Lung (tissue), 12 donors: ENCODE results near the gene SYP. TPM values are rescaled to one million over a fixed set of nuclear protein-coding genes. Genes with fewer than 3 reads are reported as not detected.
"Not testable (repeated sequence)": the region's sequence is repeated elsewhere in the genome, so short reads cannot be mapped to it uniquely, and the experiment has no call there.

Source experiments
- ATAC-seq: fragments of 200-7000 bp; cut with Tn5 transposase; one replicate; pipeline ENCODE4 v1.9.1; 2020; ENCODE audit warnings: moderate number of reproducible peaks; ENCODE audit not compliant: insufficient read depth, low FRiP score
- DNase-seq, 3 donors: peaks; one replicate each; pipeline ENCODE4 v3.0.0-alpha.2; 2013 to 2017
- H3K27ac ChIP-seq, 2 donors: one replicate each; pipeline ENCODE4 v1.5.1; 2013; ENCODE audit warnings: mild to moderate bottlenecking in 2 of 2, moderate library complexity in 2 of 2, control low read depth in 1 of 2, inconsistent platforms in 1 of 2, low read depth in 1 of 2, low read length in 1 of 2
- H3K27me3 ChIP-seq, 3 donors: one replicate each; pipeline ENCODE4 v1.5.1; 2013; ENCODE audit warnings: low read length in 2 of 3; ENCODE audit not compliant: control insufficient read depth in 3 of 3, insufficient read depth in 3 of 3
- H3K36me3 ChIP-seq, 4 donors: one replicate each; pipeline ENCODE4 v1.5.1; 2013; ENCODE audit warnings: low read length in 4 of 4, mild to moderate bottlenecking in 1 of 4, moderate library complexity in 1 of 4; ENCODE audit not compliant: control insufficient read depth in 4 of 4, insufficient read depth in 4 of 4
- H3K4me1 ChIP-seq, 5 donors: one replicate each; pipeline ENCODE4 v1.5.1; 2013; ENCODE audit warnings: low read length in 5 of 5, mild to moderate bottlenecking in 2 of 5, moderate library complexity in 1 of 5; ENCODE audit not compliant: control insufficient read depth in 5 of 5, insufficient read depth in 5 of 5
- H3K4me3 ChIP-seq: one replicate; pipeline ENCODE4 v1.5.1; 2013; ENCODE audit warnings: mild to moderate bottlenecking, control low read depth, moderate library complexity
- H3K9ac ChIP-seq, 2 donors: one replicate each; pipeline ENCODE4 v1.5.1; 2013; ENCODE audit warnings: low read length in 2 of 2, control low read depth in 1 of 2; ENCODE audit not compliant: insufficient read depth in 1 of 2
- H3K9me3 ChIP-seq, 4 donors: one replicate each; pipeline ENCODE4 v1.5.1; 2013; ENCODE audit warnings: low read length in 3 of 4, mild to moderate bottlenecking in 1 of 4, moderate library complexity in 1 of 4; ENCODE audit not compliant: control insufficient read depth in 4 of 4, insufficient read depth in 3 of 4
- WGBS, 2 donors: extraction: QIAGEN DNeasy Blood & Tissue Kit; methylation state at CpG; one replicate each; pipeline ENCODE4 v1.1.7; 2013; 5-methylcytosine and 5-hydroxymethylcytosine counted together
- polyA plus RNA-seq, 2 donors: library from polyadenylated mRNA; stranded (reverse); fragments of 200-250 nt; gene quantifications; one replicate each; pipeline ENCODE4 v1.2.1, GENCODE V29; 2013
- total RNA-seq, 2 donors: library from RNA; depleted of rRNA in 1 of 2; stranded (reverse); fragments of >200 nt in 1 of 2; gene quantifications; one replicate each; pipeline ENCODE4 v1.2.1, GENCODE V29; 2014 to 2021
- TF ChIP-seq, protein P1 (sequence below): IDR thresholded peaks from 2 replicates; pipeline ENCODE4 v1.5.1; 2012; ENCODE audit warnings: mild to moderate bottlenecking; ENCODE audit errors: control extremely low read depth, extremely low read depth
- donor health status: control.
- donor health status: control.
- donor health status: Bipolar disorder and iron deficiency.
- donor health status: healthy.
- donor health status: DM: yes; HTN: yes; CAD: no.

Gene SYP
- total and polyA plus RNA-seq, 4 donors = 3.2 to 5.6 (median 4.9) TPM

DNA sequence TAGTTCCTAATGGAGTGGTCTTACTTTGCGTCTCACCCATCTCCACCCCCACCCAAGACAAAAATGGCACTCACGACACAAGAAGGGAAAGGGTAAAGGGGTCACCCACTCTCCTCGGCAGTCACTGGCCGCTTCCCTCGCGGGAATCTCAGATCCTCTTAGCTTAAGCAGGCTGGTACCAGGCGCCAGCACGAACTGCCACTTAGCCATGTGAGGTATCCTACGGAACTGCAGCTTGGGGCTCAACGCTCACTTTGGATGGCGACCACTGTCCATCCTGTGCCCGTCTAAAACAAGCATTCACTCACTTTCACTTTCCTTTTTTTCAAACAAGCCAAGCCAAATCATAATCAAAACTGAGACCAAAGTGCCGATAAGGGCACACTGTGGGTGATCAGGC is 52.1 kb downstream of the SYP start:
- Histone ChIP-seq H3K4me3 (no peak overlapping the region), H3K27ac (no peak overlapping the region), H3K9me3 (peaks cover 0 to 11% (median 5%) of the 10 kb centered on the region in 4 donors), H3K9ac (no peak overlapping the region), H3K27me3 (no peaks in the 10 kb centered on the region), H3K36me3 (no peaks in the 10 kb centered on the region), H3K4me1 (no peaks in the 10 kb centered on the region)
- ATAC-seq = no peak
- TF ChIP-seq, protein P1, sequence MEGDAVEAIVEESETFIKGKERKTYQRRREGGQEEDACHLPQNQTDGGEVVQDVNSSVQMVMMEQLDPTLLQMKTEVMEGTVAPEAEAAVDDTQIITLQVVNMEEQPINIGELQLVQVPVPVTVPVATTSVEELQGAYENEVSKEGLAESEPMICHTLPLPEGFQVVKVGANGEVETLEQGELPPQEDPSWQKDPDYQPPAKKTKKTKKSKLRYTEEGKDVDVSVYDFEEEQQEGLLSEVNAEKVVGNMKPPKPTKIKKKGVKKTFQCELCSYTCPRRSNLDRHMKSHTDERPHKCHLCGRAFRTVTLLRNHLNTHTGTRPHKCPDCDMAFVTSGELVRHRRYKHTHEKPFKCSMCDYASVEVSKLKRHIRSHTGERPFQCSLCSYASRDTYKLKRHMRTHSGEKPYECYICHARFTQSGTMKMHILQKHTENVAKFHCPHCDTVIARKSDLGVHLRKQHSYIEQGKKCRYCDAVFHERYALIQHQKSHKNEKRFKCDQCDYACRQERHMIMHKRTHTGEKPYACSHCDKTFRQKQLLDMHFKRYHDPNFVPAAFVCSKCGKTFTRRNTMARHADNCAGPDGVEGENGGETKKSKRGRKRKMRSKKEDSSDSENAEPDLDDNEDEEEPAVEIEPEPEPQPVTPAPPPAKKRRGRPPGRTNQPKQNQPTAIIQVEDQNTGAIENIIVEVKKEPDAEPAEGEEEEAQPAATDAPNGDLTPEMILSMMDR = no peak
- DNase-seq = no peak
- WGBS, 2 donors = 85 to 94% methylated on average over 12 to 13 of the region's 13 CpGs

DNA sequence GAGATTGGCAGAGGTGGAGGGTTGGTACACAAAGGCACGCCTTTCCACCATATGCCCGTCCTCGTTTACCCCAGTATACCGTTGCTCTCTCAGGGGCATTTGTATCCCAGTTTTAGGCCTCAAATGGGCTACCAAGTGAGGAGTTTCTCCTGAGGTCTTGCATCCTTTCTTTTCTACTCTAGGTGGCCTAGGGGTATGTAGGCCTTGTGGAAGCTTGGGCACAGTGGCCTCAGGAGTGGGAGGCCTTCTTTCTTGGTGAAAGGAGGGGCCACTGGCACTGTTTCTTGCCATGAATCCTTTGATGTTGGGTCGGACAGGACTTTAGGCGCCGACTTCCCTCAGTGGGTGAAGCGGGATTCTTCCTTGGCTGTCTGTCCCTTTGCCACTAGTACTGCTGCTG is 52.7 kb downstream of the SYP start:
- Histone ChIP-seq H3K4me3 (no peak overlapping the region), H3K9ac (no peak overlapping the region), H3K36me3 (no peaks in the 10 kb centered on the region), H3K27ac (no peak overlapping the region), H3K4me1 (no peaks in the 10 kb centered on the region), H3K27me3 (no peaks in the 10 kb centered on the region), H3K9me3 (peaks cover 0 to 16% (median 5%) of the 10 kb centered on the region in 4 donors)
- DNase-seq = no peak
- no peak for ATAC-seq
- WGBS, 2 donors = 91 to 97% methylated on average over 5 to 8 of the region's 8 CpGs
- TF ChIP-seq, protein P1 = no peak

DNA sequence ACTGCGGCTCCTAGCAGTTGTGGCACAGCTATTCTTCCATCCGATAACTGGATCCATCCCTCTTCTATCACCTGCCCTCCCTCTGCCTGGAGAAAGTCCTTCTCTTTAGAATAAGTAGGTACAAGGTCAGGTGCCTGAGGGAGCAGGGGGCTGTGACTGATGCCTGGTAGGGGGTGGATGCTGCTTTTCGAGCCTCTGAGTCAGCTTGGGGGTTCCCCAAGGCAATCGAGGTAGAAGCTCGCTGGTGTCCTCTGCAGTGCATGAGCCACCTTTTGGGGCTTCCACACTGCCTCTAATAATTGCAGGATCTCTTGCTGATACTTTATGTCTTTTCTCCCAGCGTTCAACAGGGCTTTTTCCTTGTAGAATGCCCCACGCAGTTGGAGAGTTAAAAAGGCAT is 56.8 kb downstream of the SYP start:
- 65 to 84% methylated on average over 7 of the region's 7 CpGs for WGBS, 2 donors
- not testable (repeated sequence) for H3K36me3 ChIP-seq, DNase-seq, H3K9ac ChIP-seq, H3K4me3 ChIP-seq, ATAC-seq, H3K4me1 ChIP-seq, H3K27ac ChIP-seq, H3K27me3 ChIP-seq
- peaks cover 0 to 29% (median 14%) of the 10 kb centered on the region in 4 donors for H3K9me3 ChIP-seq

DNA sequence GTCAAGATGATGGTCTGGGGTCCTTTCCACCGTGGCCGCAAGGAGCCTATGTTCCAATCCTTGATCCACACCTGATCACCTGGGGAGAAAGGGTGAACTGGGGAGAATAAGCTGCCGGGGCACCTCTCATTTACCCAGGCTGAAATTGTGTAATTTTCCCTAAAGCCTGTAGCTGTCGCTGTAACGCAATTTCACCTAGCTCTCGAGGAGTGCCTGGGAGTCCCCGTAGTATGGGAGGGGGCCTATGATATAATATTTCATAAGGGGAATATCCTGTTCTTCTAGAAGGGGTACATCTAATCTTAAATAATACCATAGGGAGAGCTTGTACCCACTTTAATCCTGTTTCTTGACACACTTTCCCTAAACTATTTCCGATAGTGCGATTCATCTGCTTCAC is 57.7 kb downstream of the SYP start:
- not testable (repeated sequence) for H3K27ac ChIP-seq, H3K4me1 ChIP-seq, H3K9ac ChIP-seq, H3K27me3 ChIP-seq, DNase-seq, ATAC-seq, H3K36me3 ChIP-seq, H3K4me3 ChIP-seq
- WGBS, 2 donors = 47% methylated on average over 9 of the region's 9 CpGs
- peaks cover 0 to 33% (median 11%) of the 10 kb centered on the region in 4 donors for H3K9me3 ChIP-seq

DNA sequence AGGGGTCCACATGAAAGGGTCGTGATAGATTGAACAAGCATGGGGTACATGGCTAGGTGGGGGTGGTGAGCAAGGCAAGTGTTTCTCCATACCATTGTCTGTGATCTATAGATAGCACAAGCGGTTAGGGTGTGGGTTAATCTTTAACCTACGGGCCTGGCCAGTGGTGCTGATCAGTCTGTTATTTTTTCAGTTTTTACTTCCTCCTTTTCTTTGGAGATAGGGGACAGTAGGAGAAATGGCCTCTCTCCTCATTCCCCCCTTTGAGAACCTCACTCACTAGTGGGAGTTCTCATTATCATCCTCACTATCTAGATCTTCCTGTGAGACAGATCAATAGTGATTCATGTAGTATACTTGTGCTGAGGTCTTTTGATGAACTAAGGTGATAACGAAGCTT is 60.3 kb downstream of the SYP start:
- H3K4me3 ChIP-seq = no peak overlapping the region
- no peak overlapping the region for H3K27ac ChIP-seq
- DNase-seq (no peak), ATAC-seq (no peak)
- H3K4me1 ChIP-seq = no peaks in the 10 kb centered on the region
- H3K9me3 ChIP-seq = peaks cover 0 to 31% (median 11%) of the 10 kb centered on the region in 4 donors
- no peak overlapping the region for H3K9ac ChIP-seq
- no peaks in the 10 kb centered on the region for H3K36me3 ChIP-seq
- TF ChIP-seq, protein P1 = no peak
- H3K27me3 ChIP-seq = no peaks in the 10 kb centered on the region
- WGBS, 2 donors = 80 to 90% methylated on average over 4 of the region's 4 CpGs
